Liver (tissue), 9 donors: Measurements from ENCODE around the gene EDDM3A. TPM values are rescaled to one million over a fixed set of nuclear protein-coding genes. Genes with fewer than 3 reads are reported as not detected.

Source experiments
- DNase-seq: peaks from one replicate; pipeline ENCODE4 v3.0.0-alpha.2; 2017; ENCODE audit warnings: low spot score
- H3K27ac ChIP-seq, 2 donors: one replicate each; pipeline ENCODE4 v1.7.0; 2013; ENCODE audit warnings: inconsistent platforms in 2 of 2, low read length in 2 of 2, control low read depth in 1 of 2, low read depth in 1 of 2, mild to moderate bottlenecking in 1 of 2
- H3K27me3 ChIP-seq, 4 donors: one replicate each; pipeline versions ENCODE4 v1.6.1 to v1.7.0; 2013; ENCODE audit warnings: low read length in 3 of 4, inconsistent platforms in 1 of 4, mild to moderate bottlenecking in 1 of 4, moderate library complexity in 1 of 4; ENCODE audit not compliant: control insufficient read depth in 4 of 4, insufficient read depth in 4 of 4
- H3K36me3 ChIP-seq, 4 donors: one replicate each; pipeline versions ENCODE4 v1.6.1 to v1.7.0; 2013; ENCODE audit warnings: low read length in 3 of 4, mild to moderate bottlenecking in 3 of 4, low read depth in 1 of 4, moderate library complexity in 1 of 4; ENCODE audit not compliant: control insufficient read depth in 4 of 4, insufficient read depth in 3 of 4
- H3K4me1 ChIP-seq, 4 donors: one replicate each; pipeline versions ENCODE4 v1.6.1 to v1.7.0; 2013; ENCODE audit warnings: low read length in 3 of 4, mild to moderate bottlenecking in 3 of 4, moderate library complexity in 1 of 4; ENCODE audit not compliant: control insufficient read depth in 4 of 4, insufficient read depth in 4 of 4
- H3K4me3 ChIP-seq, 3 donors: one replicate each; pipeline versions ENCODE4 v1.6.1 to v1.7.0; 2013; ENCODE audit warnings: low read length in 3 of 3, control low read depth in 1 of 3, low read depth in 1 of 3, mild to moderate bottlenecking in 1 of 3
- H3K9ac ChIP-seq, 2 donors: one replicate each; pipeline ENCODE4 v1.7.0; 2013; ENCODE audit warnings: low read length in 2 of 2, mild to moderate bottlenecking in 2 of 2, moderate library complexity in 2 of 2, control low read depth in 1 of 2, low read depth in 1 of 2
- H3K9me3 ChIP-seq, 4 donors: one replicate each; pipeline versions ENCODE4 v1.6.1 to v1.7.0; 2013; ENCODE audit warnings: low read length in 3 of 4; ENCODE audit not compliant: control insufficient read depth in 4 of 4
- ATF3 ChIP-seq: IDR thresholded peaks from 2 replicates; pipeline ENCODE4 v1.6.1; 2016; ENCODE audit warnings: antibody characterized with exemption
- CTCF ChIP-seq: fragments of 150-350 bp; IDR thresholded peaks from 2 replicates; pipeline ENCODE4 v1.5.1; 2017; ENCODE audit warnings: improper control_type of control experiment, low read depth, low read length; ENCODE audit not compliant: missing input control
- EGR1 ChIP-seq, 2 donors: IDR thresholded peaks; 2 replicates each; pipeline ENCODE4 v1.6.1; 2016 to 2018; ENCODE audit warnings: antibody characterized with exemption in 2 of 2, low read depth in 2 of 2
- FOXA1 ChIP-seq: IDR thresholded peaks from 2 replicates; pipeline ENCODE4 v1.6.1; 2016; ENCODE audit warnings: antibody characterized with exemption
- FOXA2 ChIP-seq: IDR thresholded peaks from 2 replicates; pipeline ENCODE4 v1.6.1; 2016; ENCODE audit warnings: antibody characterized with exemption
- GABPA ChIP-seq, 2 donors: IDR thresholded peaks in 1 of 2; conservative IDR thresholded peaks in 1 of 2; 2 replicates each; pipeline ENCODE4 v1.6.1; 2016; ENCODE audit warnings: antibody characterized with exemption in 2 of 2, mild to moderate bottlenecking in 1 of 2, moderate library complexity in 1 of 2
- HNF4A ChIP-seq, 2 donors: conservative IDR thresholded peaks; 2 replicates each; pipeline ENCODE4 v1.6.1; 2016; ENCODE audit warnings: antibody characterized with exemption in 2 of 2, mild to moderate bottlenecking in 2 of 2
- HNF4G ChIP-seq: IDR thresholded peaks from 2 replicates; pipeline ENCODE4 v1.6.1; 2016; ENCODE audit warnings: antibody characterized with exemption
- JUND ChIP-seq, 2 donors: IDR thresholded peaks; 2 replicates each; pipeline ENCODE4 v1.6.1; 2016; ENCODE audit warnings: antibody characterized with exemption in 2 of 2
- NR2F2 ChIP-seq: IDR thresholded peaks from 2 replicates; pipeline ENCODE4 v1.6.1; 2016; ENCODE audit warnings: antibody characterized with exemption
- RAD21 ChIP-seq, 2 donors: IDR thresholded peaks; 2 replicates each; pipeline ENCODE4 v1.6.1; 2016; ENCODE audit warnings: antibody characterized with exemption in 2 of 2, mild to moderate bottlenecking in 2 of 2
- REST ChIP-seq: IDR thresholded peaks from 2 replicates; pipeline ENCODE4 v1.6.1; 2016; ENCODE audit warnings: antibody characterized with exemption, mild to moderate bottlenecking
- RXRA ChIP-seq, 2 donors: IDR thresholded peaks; 2 replicates each; pipeline ENCODE4 v1.6.1; 2017 to 2018; ENCODE audit warnings: antibody characterized with exemption in 2 of 2, mild to moderate bottlenecking in 1 of 2
- SP1 ChIP-seq: IDR thresholded peaks from 2 replicates; pipeline ENCODE4 v1.6.1; 2018; ENCODE audit warnings: antibody characterized with exemption, mild to moderate bottlenecking
- YY1 ChIP-seq: IDR thresholded peaks from 2 replicates; pipeline ENCODE4 v1.6.1; 2016; ENCODE audit warnings: antibody characterized with exemption, mild to moderate bottlenecking
- ZBTB33 ChIP-seq: IDR thresholded peaks from 2 replicates; pipeline ENCODE4 v1.6.1; 2016; ENCODE audit warnings: antibody characterized with exemption
- WGBS: extraction: QIAGEN DNeasy Blood & Tissue Kit; methylation state at CpG from one replicate; pipeline ENCODE4 v1.1.7; 2013; 5-methylcytosine and 5-hydroxymethylcytosine counted together
- polyA plus RNA-seq, 2 donors: library from polyadenylated mRNA; stranded (reverse) in 1 of 2; unstranded in 1 of 2; fragments of 200-250 nt in 1 of 2; fragments of >200 nt in 1 of 2; fragmentation: Nextera tagmentation in 1 of 2; extraction: Ambion mirVana in 1 of 2; gene quantifications; one replicate each; pipeline versions ENCODE4 v1.2.1 to v1.2.3, GENCODE V29; 2013 to 2015
- total RNA-seq, 2 donors: library from RNA; depleted of rRNA; stranded (reverse); fragments of >200 nt; gene quantifications; one replicate each; pipeline ENCODE4 v1.2.3, GENCODE V29; 2014
- TF ChIP-seq, protein P1 (sequence below): IDR thresholded peaks from 2 replicates; pipeline ENCODE4 v1.6.1; 2016; ENCODE audit warnings: antibody characterized with exemption
- donor health status: healthy.
- donor health status: healthy.
- donor health status: healthy.
- donor health status: healthy.
- donor health status: healthy.

Gene EDDM3A
- total and polyA plus RNA-seq, 4 donors: not detected

DNA sequence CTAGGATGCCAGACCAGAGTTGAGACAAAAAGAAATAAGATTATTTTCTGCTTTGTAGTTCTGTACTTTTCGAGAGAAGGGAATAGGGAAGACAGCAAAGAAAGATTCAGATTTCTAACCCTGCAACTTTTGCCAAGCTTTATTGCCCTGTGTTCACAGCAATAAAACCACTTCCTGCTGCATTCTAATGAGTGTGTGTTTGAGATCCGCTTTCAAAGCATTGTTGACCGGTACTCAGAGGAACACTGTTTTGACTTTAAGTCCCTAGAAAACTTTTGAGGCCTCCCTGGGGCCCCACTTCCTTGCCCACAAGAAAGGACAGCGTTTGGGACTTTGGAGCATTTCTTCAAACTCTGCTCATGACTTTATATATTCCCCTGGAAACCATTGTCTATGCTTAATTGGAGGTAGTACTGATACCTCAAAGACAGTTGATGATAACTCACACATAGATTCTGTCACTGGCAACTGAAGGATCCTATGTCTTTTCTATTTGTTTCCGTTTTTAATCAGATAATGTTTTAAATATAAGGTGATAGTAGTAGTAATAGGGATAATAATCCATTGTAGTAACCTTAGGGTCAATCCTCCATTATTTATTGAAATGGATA, 36.7 kb downstream of the EDDM3A start:
- no peak overlapping the region for H3K4me3 ChIP-seq
- H3K9ac ChIP-seq: no peak overlapping the region
- TF ChIP-seq RAD21 (IDR thresholded peaks at IDR 0.05) (no peak), HNF4A (conservative IDR thresholded peaks at IDR 0.05) (no peak), SP1 (no peak), CTCF (no peak), REST (no peak), ZBTB33 (no peak), NR2F2 (no peak), FOXA1 (no peak), GABPA (IDR thresholded peaks at IDR 0.05 in 1 of 2, conservative IDR thresholded peaks at IDR 0.05 in 1 of 2) (no peak), JUND (IDR thresholded peaks at IDR 0.05) (no peak), FOXA2 (no peak), YY1 (no peak), EGR1 (IDR thresholded peaks at IDR 0.05; ENCODE audit: low read depth in 2 of 2) (no peak), HNF4G (no peak)
- TF ChIP-seq, protein P1, sequence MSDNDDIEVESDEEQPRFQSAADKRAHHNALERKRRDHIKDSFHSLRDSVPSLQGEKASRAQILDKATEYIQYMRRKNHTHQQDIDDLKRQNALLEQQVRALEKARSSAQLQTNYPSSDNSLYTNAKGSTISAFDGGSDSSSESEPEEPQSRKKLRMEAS: no peak
- no peaks in the 10 kb centered on the region for H3K4me1 ChIP-seq
- H3K27ac ChIP-seq: no peak overlapping the region
- no peak for DNase-seq
- WGBS: 38% methylated on average over 5 of the region's 5 CpGs
- no peaks in the 10 kb centered on the region for H3K27me3 ChIP-seq
- no peaks in the 10 kb centered on the region for H3K9me3 ChIP-seq
- no peaks in the 10 kb centered on the region for H3K36me3 ChIP-seq

DNA sequence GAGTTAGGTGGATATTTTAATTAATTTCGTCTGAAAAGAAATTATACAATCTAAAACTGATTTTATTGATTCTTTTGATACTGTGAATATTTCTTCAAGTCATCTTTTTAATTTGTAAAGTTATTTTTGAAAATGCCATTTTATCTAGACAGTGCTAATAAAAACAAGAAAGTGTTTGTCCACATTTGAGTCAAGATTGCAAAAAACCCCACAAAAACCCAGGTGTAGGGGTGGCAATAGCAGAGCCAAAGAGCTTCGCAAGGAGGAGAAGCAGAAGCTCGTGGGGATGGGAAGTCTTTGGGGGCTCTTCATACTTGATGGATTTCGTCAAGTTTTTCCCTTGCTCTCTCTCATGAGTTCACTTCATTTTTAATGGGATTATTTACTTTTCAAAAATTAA, 41.3 kb downstream of the EDDM3A start:
- no peaks in the 10 kb centered on the region for H3K36me3 ChIP-seq
- H3K9ac ChIP-seq: no peak overlapping the region
- no peak overlapping the region for H3K27ac ChIP-seq
- H3K4me3 ChIP-seq: no peak overlapping the region
- no peaks in the 10 kb centered on the region for H3K9me3 ChIP-seq
- H3K27me3 ChIP-seq: no peaks in the 10 kb centered on the region
- 74% methylated on average over 4 of the region's 4 CpGs for WGBS
- no peaks in the 10 kb centered on the region for H3K4me1 ChIP-seq
- DNase-seq: no peak
- TF ChIP-seq CTCF: no peak
- no peak for TF ChIP-seq HNF4A (conservative IDR thresholded peaks at IDR 0.05)
- TF ChIP-seq EGR1 (IDR thresholded peaks at IDR 0.05; ENCODE audit: low read depth in 2 of 2): no peak
- TF ChIP-seq JUND (IDR thresholded peaks at IDR 0.05): no peak
- TF ChIP-seq ATF3: no peak
- no peak for TF ChIP-seq SP1
- no peak for TF ChIP-seq RAD21 (IDR thresholded peaks at IDR 0.05)
- no peak for TF ChIP-seq RXRA (IDR thresholded peaks at IDR 0.05)
- TF ChIP-seq YY1: no peak
- TF ChIP-seq REST: no peak
